Fibroblast of lung (primary cell): ENCODE results near the gene ECI1. TPM values are rescaled to one million over a fixed set of nuclear protein-coding genes. Genes with fewer than 3 reads are reported as not detected.

Experiments used
- DNase-seq, 2 donors: peaks; one replicate each; pipeline versions ENCODE4 v3.0.0 to v3.0.0-alpha.2; 2010; ENCODE audit warnings: low read depth in 2 of 2
- H2AFZ ChIP-seq: 2 replicates; pipeline ENCODE4 v1.5.1; 2012; ENCODE audit warnings: low read length, control low read depth, inconsistent platforms
- H3K27ac ChIP-seq: 2 replicates; pipeline ENCODE4 v1.5.1; 2011; ENCODE audit warnings: low read length, control low read depth; ENCODE audit not compliant: insufficient read depth
- H3K27me3 ChIP-seq: 2 replicates; pipeline ENCODE4 v1.5.1; 2011; ENCODE audit warnings: mild to moderate bottlenecking, low read length; ENCODE audit not compliant: control insufficient read depth, insufficient read depth
- H3K36me3 ChIP-seq: 2 replicates; pipeline ENCODE4 v1.5.1; 2011; ENCODE audit warnings: low read length; ENCODE audit not compliant: control insufficient read depth, insufficient read depth
- H3K4me1 ChIP-seq: 2 replicates; pipeline ENCODE4 v1.5.1; 2011; ENCODE audit warnings: low read length; ENCODE audit not compliant: control insufficient read depth, insufficient read depth; ENCODE audit errors: extremely low read depth
- H3K4me2 ChIP-seq: 2 replicates; pipeline ENCODE4 v1.5.1; 2011; ENCODE audit warnings: low read length, control low read depth; ENCODE audit not compliant: insufficient read depth; ENCODE audit errors: extremely low read depth
- H3K4me3 ChIP-seq, 4 experiments: fragments of 200-600 bp in 1 of 4; sonication (generic) in 1 of 4; replicated peaks in 1 of 4; 2 replicates each; pipeline ENCODE4 v1.5.1; 2011 to 2016; ENCODE audit warnings: low read length in 4 of 4, low read depth in 3 of 4, mild to moderate bottlenecking in 3 of 4, control low read depth in 2 of 4, inconsistent platforms in 1 of 4, mixed read lengths in 1 of 4; ENCODE audit not compliant: insufficient read depth in 1 of 4; ENCODE audit errors: control extremely low read depth in 1 of 4
- H3K79me2 ChIP-seq: 2 replicates; pipeline ENCODE4 v1.5.1; 2012; ENCODE audit warnings: mild to moderate bottlenecking, low read length, inconsistent platforms; ENCODE audit not compliant: control insufficient read depth, insufficient read depth
- H3K9ac ChIP-seq: 2 replicates; pipeline ENCODE4 v1.5.1; 2011; ENCODE audit warnings: mild to moderate bottlenecking, low read length, control low read depth; ENCODE audit not compliant: insufficient read depth
- H3K9me3 ChIP-seq: 2 replicates; pipeline ENCODE4 v1.5.1; 2012; ENCODE audit warnings: low read depth, low read length; ENCODE audit not compliant: control insufficient read depth, insufficient read depth
- H4K20me1 ChIP-seq: 2 replicates; pipeline ENCODE4 v1.5.1; 2011; ENCODE audit warnings: low read length; ENCODE audit not compliant: control insufficient read depth, insufficient read depth; ENCODE audit errors: extremely low read depth
- EZH2 ChIP-seq: IDR thresholded peaks from 2 replicates; pipeline ENCODE4 v1.5.1; 2012; ENCODE audit warnings: low read length, control low read depth, mild to moderate bottlenecking; ENCODE audit errors: missing control alignments
- polyA plus RNA-seq, 2 donors: library from polyadenylated mRNA; depleted of rRNA in 1 of 2; stranded (reverse) in 1 of 2; unstranded in 1 of 2; fragments of >200 nt; gene quantifications; 2 replicates each; pipeline ENCODE4 v1.2.1, GENCODE V29; 2011 to 2012; ENCODE audit warnings: missing spikeins in 1 of 2
- total RNA-seq: library from RNA; depleted of rRNA; stranded (reverse); fragments of >200 nt; gene quantifications from 2 replicates; pipeline ENCODE4 v1.2.1, GENCODE V29; 2014
- TF ChIP-seq, protein P1 (sequence below), 2 donors: IDR thresholded peaks in 1 of 2; conservative IDR thresholded peaks in 1 of 2; 1 replicate in 1 of 2; 2 replicates in 1 of 2; pipeline ENCODE4 v1.5.1; 2011 to 2012; ENCODE audit warnings: low read length in 2 of 2, control low read depth in 1 of 2, inconsistent platforms in 1 of 2, low read depth in 1 of 2, mild to moderate bottlenecking in 1 of 2

Gene ECI1
- total and polyA plus RNA-seq, 2 donors (not counting 1 experiment from before 2014, with no cell fraction given), result 18.8 to 35.8 TPM

DNA sequence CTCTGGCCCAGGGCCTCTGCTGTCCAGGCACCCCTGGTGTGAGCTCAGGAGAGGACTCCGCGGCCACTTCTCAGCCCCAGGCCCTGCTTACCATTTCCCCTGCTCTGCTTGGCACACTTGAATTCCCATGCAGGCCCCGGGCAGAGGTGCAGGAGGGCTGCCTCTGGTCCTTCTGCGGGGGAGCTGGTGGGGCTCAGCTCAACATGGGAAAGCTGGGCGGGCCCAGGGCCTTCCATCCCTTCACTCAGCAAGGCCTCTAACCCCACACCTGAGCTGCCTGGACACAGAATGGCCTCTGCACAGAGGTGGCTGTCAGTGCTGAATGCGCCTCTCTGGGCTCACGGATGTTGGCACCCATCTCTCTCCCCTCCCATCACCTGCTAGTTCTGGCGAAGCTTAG lies 29.1 kb upstream of the ECI1 start:
- H3K79me2 ChIP-seq, result no peaks in the 10 kb centered on the region
- H3K9ac ChIP-seq, result no peak overlapping the region
- H4K20me1 ChIP-seq, result no peaks in the 10 kb centered on the region
- no peaks in the 10 kb centered on the region for H3K36me3 ChIP-seq
- TF ChIP-seq, protein P1, sequence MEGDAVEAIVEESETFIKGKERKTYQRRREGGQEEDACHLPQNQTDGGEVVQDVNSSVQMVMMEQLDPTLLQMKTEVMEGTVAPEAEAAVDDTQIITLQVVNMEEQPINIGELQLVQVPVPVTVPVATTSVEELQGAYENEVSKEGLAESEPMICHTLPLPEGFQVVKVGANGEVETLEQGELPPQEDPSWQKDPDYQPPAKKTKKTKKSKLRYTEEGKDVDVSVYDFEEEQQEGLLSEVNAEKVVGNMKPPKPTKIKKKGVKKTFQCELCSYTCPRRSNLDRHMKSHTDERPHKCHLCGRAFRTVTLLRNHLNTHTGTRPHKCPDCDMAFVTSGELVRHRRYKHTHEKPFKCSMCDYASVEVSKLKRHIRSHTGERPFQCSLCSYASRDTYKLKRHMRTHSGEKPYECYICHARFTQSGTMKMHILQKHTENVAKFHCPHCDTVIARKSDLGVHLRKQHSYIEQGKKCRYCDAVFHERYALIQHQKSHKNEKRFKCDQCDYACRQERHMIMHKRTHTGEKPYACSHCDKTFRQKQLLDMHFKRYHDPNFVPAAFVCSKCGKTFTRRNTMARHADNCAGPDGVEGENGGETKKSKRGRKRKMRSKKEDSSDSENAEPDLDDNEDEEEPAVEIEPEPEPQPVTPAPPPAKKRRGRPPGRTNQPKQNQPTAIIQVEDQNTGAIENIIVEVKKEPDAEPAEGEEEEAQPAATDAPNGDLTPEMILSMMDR (conservative IDR thresholded peaks at IDR 0.05 in 1 of 2, IDR thresholded peaks at IDR 0.05 in 1 of 2; ENCODE audit: low read depth in 1 of 2, low read length in 2 of 2), result no peak
- TF ChIP-seq EZH2, result no peak
- no peaks in the 10 kb centered on the region for H3K4me1 ChIP-seq
- no peaks in the 10 kb centered on the region for H3K9me3 ChIP-seq
- no peak overlapping the region for H3K27ac ChIP-seq
- H3K27me3 ChIP-seq, result no peaks in the 10 kb centered on the region
- no peak for DNase-seq
- H3K4me2 ChIP-seq, result no peak overlapping the region
- no peak overlapping the region for H2AFZ ChIP-seq
- H3K4me3 ChIP-seq, result no peak overlapping the region

DNA sequence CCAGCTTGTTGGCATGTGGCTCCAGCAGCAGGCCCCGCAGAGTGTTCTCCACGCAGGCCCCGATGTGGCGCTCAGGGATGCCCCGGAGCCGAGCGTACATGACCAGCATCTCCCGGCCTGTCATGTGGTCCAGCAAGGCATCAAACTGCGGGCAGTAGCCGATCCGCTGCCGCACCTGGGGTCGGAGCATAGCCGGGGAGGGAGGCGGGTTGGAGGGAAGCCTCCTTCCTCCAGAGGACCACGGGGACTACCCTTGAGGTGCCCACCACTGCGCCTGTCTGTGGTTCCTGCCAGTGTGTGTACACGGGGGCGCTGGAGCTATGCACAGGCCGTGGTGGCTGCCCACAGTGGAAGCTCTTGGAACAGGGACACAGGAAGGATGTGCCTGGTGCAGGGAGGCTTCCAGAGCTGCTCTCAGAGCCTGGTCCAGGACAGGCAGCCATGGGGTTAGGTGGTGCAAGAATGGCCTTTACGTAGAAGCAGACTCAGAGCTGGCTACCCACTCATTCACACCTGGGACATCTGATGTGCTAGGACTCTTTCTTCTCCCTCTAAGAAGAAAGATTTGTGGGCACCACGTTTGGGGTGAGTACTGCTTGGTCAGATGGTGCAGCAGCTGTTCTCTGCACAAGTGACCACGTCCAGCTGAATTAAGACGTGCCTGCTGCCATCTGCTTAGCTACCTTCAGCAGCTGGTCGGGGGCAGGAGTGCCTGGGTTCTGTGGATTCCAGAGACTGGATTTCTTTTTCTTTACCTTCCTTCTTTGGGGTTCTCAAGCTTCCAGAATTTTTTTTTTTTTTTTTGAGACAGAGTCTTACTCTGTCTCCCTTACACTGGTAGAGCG lies 27.8 kb upstream of the ECI1 start:
- H3K9me3 ChIP-seq, result no peaks in the 10 kb centered on the region
- no peak overlapping the region for H3K4me3 ChIP-seq
- no peak overlapping the region for H3K27ac ChIP-seq
- no peaks in the 10 kb centered on the region for H3K79me2 ChIP-seq
- no peak overlapping the region for H2AFZ ChIP-seq
- no peak for DNase-seq
- H3K9ac ChIP-seq, result no peak overlapping the region
- H3K27me3 ChIP-seq, result no peaks in the 10 kb centered on the region
- H3K36me3 ChIP-seq, result no peaks in the 10 kb centered on the region
- no peaks in the 10 kb centered on the region for H4K20me1 ChIP-seq
- no peaks in the 10 kb centered on the region for H3K4me1 ChIP-seq
- H3K4me2 ChIP-seq, result no peak overlapping the region
- TF ChIP-seq, protein P1 (conservative IDR thresholded peaks at IDR 0.05 in 1 of 2, IDR thresholded peaks at IDR 0.05 in 1 of 2; ENCODE audit: low read depth in 1 of 2, low read length in 2 of 2), result no peak
- TF ChIP-seq EZH2, result no peak

DNA sequence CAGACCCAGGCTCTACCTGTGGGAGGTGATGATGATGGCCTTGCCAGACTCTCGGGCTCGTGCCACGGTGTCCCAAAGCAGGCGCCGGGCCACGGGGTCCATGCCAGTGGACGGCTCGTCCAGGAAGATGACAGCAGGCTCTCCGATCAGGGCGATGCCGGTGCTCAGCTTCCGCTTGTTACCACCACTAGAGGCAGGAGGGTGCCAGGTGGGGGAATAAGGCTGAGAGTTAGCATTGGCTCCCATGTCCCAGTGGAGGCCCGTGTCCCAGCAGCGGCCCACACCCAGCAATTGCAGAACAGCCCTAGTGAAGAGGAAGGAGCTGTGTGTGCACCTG lies 26.9 kb upstream of the ECI1 start:
- no peaks in the 10 kb centered on the region for H4K20me1 ChIP-seq
- no peaks in the 10 kb centered on the region for H3K36me3 ChIP-seq
- no peak overlapping the region for H3K27ac ChIP-seq
- no peak for TF ChIP-seq EZH2
- TF ChIP-seq, protein P1 (conservative IDR thresholded peaks at IDR 0.05 in 1 of 2, IDR thresholded peaks at IDR 0.05 in 1 of 2; ENCODE audit: low read depth in 1 of 2, low read length in 2 of 2), result peak in 1 of 2 donors; percentile 7
- no peaks in the 10 kb centered on the region for H3K27me3 ChIP-seq
- no peak overlapping the region for H3K4me3 ChIP-seq
- H2AFZ ChIP-seq, result no peak overlapping the region
- H3K4me2 ChIP-seq, result no peak overlapping the region
- no peaks in the 10 kb centered on the region for H3K79me2 ChIP-seq
- H3K9ac ChIP-seq, result no peak overlapping the region
- DNase-seq, result no peak
- H3K9me3 ChIP-seq, result no peaks in the 10 kb centered on the region
- H3K4me1 ChIP-seq, result no peaks in the 10 kb centered on the region
